PFSK-1 (cell line): ENCODE results near the gene GREB1.

Experiments
- POLR2AphosphoS5 ChIP-seq: IDR thresholded peaks from 2 replicates; pipeline ENCODE4 v1.6.1; 2012; ENCODE audit warnings: low read depth, mild to moderate bottlenecking, control low read depth, low read length, moderate library complexity
- REST ChIP-seq, 2 experiments: IDR thresholded peaks; 2 replicates each; pipeline versions ENCODE4 v1.6.1 to v1.8.0; 2011 to 2012; ENCODE audit warnings: low read depth in 2 of 2, low read length in 2 of 2, control low read depth in 1 of 2, inconsistent platforms in 1 of 2, mild to moderate bottlenecking in 1 of 2, moderate library complexity in 1 of 2; ENCODE audit not compliant: insufficient read depth in 1 of 2
- SIN3A ChIP-seq: IDR thresholded peaks from 2 replicates; pipeline ENCODE4 v1.6.1; 2012; ENCODE audit warnings: mild to moderate bottlenecking, low read length, moderate library complexity, borderline replicate concordance; ENCODE audit not compliant: insufficient read depth
- TAF1 ChIP-seq: IDR thresholded peaks from 2 replicates; pipeline ENCODE4 v1.6.1; 2012; ENCODE audit warnings: low read length, control low read depth, borderline replicate concordance; ENCODE audit not compliant: insufficient read depth

- TF ChIP-seq TAF1: no peak
- no peak for TF ChIP-seq REST (IDR thresholded peaks at IDR 0.05; ENCODE audit: insufficient read depth in 1 of 2, low read depth in 2 of 2, low read length in 2 of 2)
- TF ChIP-seq POLR2AphosphoS5: no peak
- no peak for TF ChIP-seq SIN3A
These were observed 103.7 kb downstream of the GREB1 start for GRCh38 chr2:11637546-11637945.
